ENCODE data around the gene OLFML3. TPM values are rescaled to one million over a fixed set of nuclear protein-coding genes. Genes with fewer than 3 reads are reported as not detected.

Gene OLFML3
- total and polyA plus RNA-seq, 2 of the 13 experiments (the other 11 are each of a cell fraction or from before 2014, with no cell fraction given), result 2.0 to 5.1 TPM

- FAIRE-seq (no peak), ATAC-seq (no peak), DNase-seq (ENCODE audit: low spot score) (no peak)
- Histone ChIP-seq H3K36me3 (replicated peaks in 1 of 2; ENCODE audit: control insufficient read depth in 1 of 2, insufficient read depth in 2 of 2, low read length in 2 of 2) (peaks cover 4 to 15% of the 10 kb centered on the region in 2 experiments; a peak in 3 of 5 replicates), H3K4me3 (replicated peaks in 1 of 3; ENCODE audit: insufficient read depth in 1 of 3, low read depth in 2 of 3, low read length in 3 of 3) (no peak overlapping the region), H3K9ac (ENCODE audit: insufficient read depth, low read depth, low read length) (no peak overlapping the region), H3K79me2 (ENCODE audit: insufficient read depth, low read length) (peaks cover 79% of the 10 kb centered on the region), H3K4me1 (ENCODE audit: insufficient read depth, low read length) (peaks cover 50% of the 10 kb centered on the region), H4K20me1 (ENCODE audit: insufficient read depth, low read length) (peaks cover 8% of the 10 kb centered on the region; the same call in 1 of the 2 replicates), H2AFZ (ENCODE audit: low read length) (no peak overlapping the region), H3K4me2 (ENCODE audit: low read depth, low read length) (peak overlapping the region; percentile 37), H3K27me3 (ENCODE audit: control insufficient read depth in 1 of 2, insufficient read depth in 2 of 2, low read length in 2 of 2) (no peaks in the 10 kb centered on the region), H3K27ac (ENCODE audit: extremely low read length, insufficient read depth, low read length) (peak overlapping the region; percentile 62), H3K9me3 (ENCODE audit: low read length) (no peaks in the 10 kb centered on the region)
- no peak for TF ChIP-seq TMF1 (CRISPR knock-in tag; IDR thresholded peaks at IDR 0.05; ENCODE audit: low read depth)
- TF ChIP-seq KLF6 (CRISPR knock-in tag; IDR thresholded peaks at IDR 0.05), result no peak
- TF ChIP-seq RARA (CRISPR knock-in tag; IDR thresholded peaks at IDR 0.05), result no peak
- no peak for TF ChIP-seq SIN3A (IDR thresholded peaks at IDR 0.05; ENCODE audit: borderline replicate concordance, low read depth, low read length)
- no peak for TF ChIP-seq ZFP36L2 (CRISPR knock-in tag; IDR thresholded peaks at IDR 0.05)
- no peak for TF ChIP-seq ZNF761 (CRISPR knock-in tag; conservative IDR thresholded peaks at IDR 0.05)
- TF ChIP-seq ZNF652 (CRISPR knock-in tag; IDR thresholded peaks at IDR 0.05; ENCODE audit: borderline replicate concordance, low read depth), result peak; percentile 84
- no peak for TF ChIP-seq ZSCAN22 (CRISPR knock-in tag; IDR thresholded peaks at IDR 0.05)
- intact Hi-C loops (cut with micrococcal nuclease; ENCODE audit: unreplicated experiment), result loop anchor here (5.0 kb wide), 1 partner anchor 109 kb away; no protein-coding TSS in a partner anchor
- 100% methylated on average over 1 of the region's 1 CpG for WGBS (ENCODE audit: low lambda C conversion rate)
- in situ Hi-C loops (cut with HindIII; ENCODE audit: extremely low pct_ligation_motif_present, low pct_unique_long_range_greater_than_20kb), result no loop called here
- BruUV-seq (replicated peaks), result no TSS peak
- ChIA-PET CTCF (ENCODE audit: low intra/inter-chr PET ratio, low total read pairs) (no interaction called here), POLR2A (interaction anchor here (0.8 to 4.9 kb wide), 2 partner anchors 16 to 41 kb away, joined by 3 to 37 read pairs; partner anchors contain the start of genes DCLRE1B and HIPK1)
These were observed 33.2 kb upstream of the OLFML3 start for GRCh38 chr1:113946112-113946511.

GRCh38 chr1:113946678-113947387, 32.4 kb upstream of the OLFML3 start:
- peak overlapping the region; percentile 62 for H3K27ac ChIP-seq (ENCODE audit: extremely low read length, insufficient read depth, low read length)
- in situ Hi-C loops (cut with HindIII; ENCODE audit: extremely low pct_ligation_motif_present, low pct_unique_long_range_greater_than_20kb) (no loop called here), intact Hi-C loops (cut with micrococcal nuclease; ENCODE audit: unreplicated experiment) (loop anchor here (5.0 kb wide), 1 partner anchor 110 kb away; no protein-coding TSS in a partner anchor)
- no peaks in the 10 kb centered on the region for H3K27me3 ChIP-seq (ENCODE audit: control insufficient read depth in 1 of 2, insufficient read depth in 2 of 2, low read length in 2 of 2)
- peak overlapping the region; percentile 37 for H3K4me2 ChIP-seq (ENCODE audit: low read depth, low read length)
- peaks cover 79% of the 10 kb centered on the region for H3K79me2 ChIP-seq (ENCODE audit: insufficient read depth, low read length)
- H2AFZ ChIP-seq (ENCODE audit: low read length), result no peak overlapping the region
- POLR2A ChIA-PET, result interaction anchor here (0.8 to 4.9 kb wide), 2 partner anchors 17 to 42 kb away, joined by 3 to 37 read pairs; partner anchors contain the start of genes DCLRE1B and HIPK1
- ATAC-seq (peak; percentile 57), DNase-seq (ENCODE audit: low spot score) (peak; percentile 43), FAIRE-seq (no peak)
- peak overlapping the region; percentile 9; the same call in 1 of the 2 replicates for H3K9ac ChIP-seq (ENCODE audit: insufficient read depth, low read depth, low read length)
- H3K9me3 ChIP-seq (ENCODE audit: low read length), result no peaks in the 10 kb centered on the region
- peaks cover 57% of the 10 kb centered on the region for H3K4me1 ChIP-seq (ENCODE audit: insufficient read depth, low read length)
- CTCF ChIA-PET (ENCODE audit: low intra/inter-chr PET ratio, low total read pairs), result no interaction called here
- H4K20me1 ChIP-seq (ENCODE audit: insufficient read depth, low read length), result peaks cover 8% of the 10 kb centered on the region; the same call in 1 of the 2 replicates
- TF ChIP-seq TCF7 (IDR thresholded peaks at IDR 0.05; ENCODE audit: low read depth) (peak; percentile 21; the same call in 1 of the 2 replicates), ZNF619 (CRISPR knock-in tag; IDR thresholded peaks at IDR 0.05) (no peak)
- WGBS (ENCODE audit: low lambda C conversion rate), result 18% methylated on average over 3 of the region's 3 CpGs
- no TSS peak for BruUV-seq (replicated peaks)
- peaks cover 1 to 12% of the 10 kb centered on the region in 2 experiments; a peak in 3 of 5 replicates for H3K36me3 ChIP-seq (replicated peaks in 1 of 2; ENCODE audit: control insufficient read depth in 1 of 2, insufficient read depth in 2 of 2, low read length in 2 of 2)
- H3K4me3 ChIP-seq (replicated peaks in 1 of 3; ENCODE audit: insufficient read depth in 1 of 3, low read depth in 2 of 3, low read length in 3 of 3), result no peak overlapping the region; a peak in 1 of 6 replicates

Measured in HepG2 (cell line).